ENCODE data around the gene MINDY4. TPM values are rescaled to one million over a fixed set of nuclear protein-coding genes. Genes with fewer than 3 reads are reported as not detected.

The MINDY4 gene
- total RNA-seq, 1 donor from 2014 or later: 6.3 TPM

DNA sequence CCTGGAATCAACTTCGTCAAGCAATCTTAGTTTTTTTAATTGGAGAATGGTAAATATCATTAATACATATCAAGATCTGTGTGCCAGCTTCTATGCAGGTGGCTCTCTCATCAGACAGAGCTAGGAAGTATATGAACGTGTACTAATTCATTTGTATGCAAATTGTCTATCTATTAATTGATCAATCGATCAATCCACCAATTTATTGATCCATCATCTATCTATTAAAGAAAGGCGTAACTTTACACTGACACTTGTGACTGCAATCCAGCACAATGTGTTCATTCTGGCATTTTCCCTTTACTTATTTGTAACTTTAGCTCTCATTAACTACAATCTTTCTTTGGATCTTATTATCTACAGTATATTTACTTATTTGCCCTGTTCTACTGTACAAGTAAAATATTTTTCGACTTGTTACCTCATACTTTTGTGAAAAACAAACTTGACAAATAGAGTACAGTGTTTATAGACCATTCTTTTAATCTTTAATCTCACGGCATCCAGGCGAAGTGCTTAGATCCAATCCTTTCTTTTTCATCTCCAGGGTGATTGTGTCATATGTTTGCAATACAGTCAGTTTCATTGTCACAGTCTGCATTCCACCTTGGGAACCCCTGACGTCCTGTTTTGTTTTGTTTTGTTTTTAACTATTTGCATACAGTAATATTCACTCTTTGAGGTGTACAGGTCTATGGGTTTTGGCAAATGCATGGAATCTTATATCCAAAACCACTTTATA is 170.5 kb downstream of the MINDY4 start:
- H3K9me3 Mint-ChIP-seq (ENCODE audit: low read depth): peaks cover 15% of the 10 kb centered on the region
- H3K4me3 Mint-ChIP-seq (ENCODE audit: unreplicated experiment): no peak overlapping the region
- H3K4me1 Mint-ChIP-seq (ENCODE audit: low read depth): no peaks in the 10 kb centered on the region
- H3K36me3 Mint-ChIP-seq (ENCODE audit: low read depth): peaks cover 6% of the 10 kb centered on the region
- TF ChIP-seq, protein P1, sequence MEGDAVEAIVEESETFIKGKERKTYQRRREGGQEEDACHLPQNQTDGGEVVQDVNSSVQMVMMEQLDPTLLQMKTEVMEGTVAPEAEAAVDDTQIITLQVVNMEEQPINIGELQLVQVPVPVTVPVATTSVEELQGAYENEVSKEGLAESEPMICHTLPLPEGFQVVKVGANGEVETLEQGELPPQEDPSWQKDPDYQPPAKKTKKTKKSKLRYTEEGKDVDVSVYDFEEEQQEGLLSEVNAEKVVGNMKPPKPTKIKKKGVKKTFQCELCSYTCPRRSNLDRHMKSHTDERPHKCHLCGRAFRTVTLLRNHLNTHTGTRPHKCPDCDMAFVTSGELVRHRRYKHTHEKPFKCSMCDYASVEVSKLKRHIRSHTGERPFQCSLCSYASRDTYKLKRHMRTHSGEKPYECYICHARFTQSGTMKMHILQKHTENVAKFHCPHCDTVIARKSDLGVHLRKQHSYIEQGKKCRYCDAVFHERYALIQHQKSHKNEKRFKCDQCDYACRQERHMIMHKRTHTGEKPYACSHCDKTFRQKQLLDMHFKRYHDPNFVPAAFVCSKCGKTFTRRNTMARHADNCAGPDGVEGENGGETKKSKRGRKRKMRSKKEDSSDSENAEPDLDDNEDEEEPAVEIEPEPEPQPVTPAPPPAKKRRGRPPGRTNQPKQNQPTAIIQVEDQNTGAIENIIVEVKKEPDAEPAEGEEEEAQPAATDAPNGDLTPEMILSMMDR (IDR thresholded peaks at IDR 0.05): no peak
- no peak overlapping the region for H3K27ac Mint-ChIP-seq (ENCODE audit: unreplicated experiment)
- DNase-seq (ENCODE audit: low spot score): no peak
- peaks cover 51% of the 10 kb centered on the region for H3K27me3 Mint-ChIP-seq (ENCODE audit: low read depth)

Other genes with a start within 250 kb of the MINDY4 start
- gene GARS1, start 176.5 kb upstream of the MINDY4 start, total RNA-seq: 224 to 583 TPM (median 581 TPM) in 3 replicates
- gene CRHR2, start 89.0 kb upstream of the MINDY4 start, total RNA-seq: not detected in 3 replicates
- 5.6 to 73.2 TPM (median 70.1 TPM) in 3 replicates for gene INMT, start 19.3 kb upstream of the MINDY4 start, total RNA-seq
- 3.9 to 18.6 TPM (median 18.0 TPM) in 3 replicates for gene AQP1, start 140.4 kb downstream of the MINDY4 start, total RNA-seq
- gene GHRHR, start 192.5 kb downstream of the MINDY4 start, total RNA-seq: not detected in 3 replicates

Data from chondrocyte (in vitro differentiated cells).